ENCODE results near the gene NCF4. TPM values are rescaled to one million over a fixed set of nuclear protein-coding genes. Genes with fewer than 3 reads are reported as not detected.

Gene NCF4
- total and polyA plus RNA-seq, 12 donors, result 1.1 to 18.9 (median 3.6) TPM

DNA sequence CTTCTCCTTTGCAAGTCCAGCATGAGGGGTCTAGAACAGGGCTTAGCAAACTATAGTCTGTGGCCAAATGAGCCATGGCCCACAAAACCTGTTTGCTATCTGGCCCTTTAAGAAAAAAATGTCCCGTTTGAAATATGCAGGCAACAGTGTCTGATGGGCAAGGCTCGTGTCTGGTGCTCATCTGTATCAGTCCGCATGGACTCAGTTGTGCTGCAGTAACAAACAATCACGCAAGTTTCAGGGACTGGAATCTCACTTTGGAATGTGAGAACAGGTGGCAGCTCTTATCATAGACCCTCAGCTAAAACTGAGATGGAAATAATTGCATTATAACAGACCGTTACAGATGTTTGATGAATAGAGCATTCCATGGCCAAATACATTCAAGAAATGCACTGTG, 24.9 kb upstream of the NCF4 start:
- peaks cover 0 to 45% (median 19%) of the 10 kb centered on the region in 7 donors for H3K27me3 ChIP-seq
- no peak for ATAC-seq
- TF ChIP-seq, protein P1, sequence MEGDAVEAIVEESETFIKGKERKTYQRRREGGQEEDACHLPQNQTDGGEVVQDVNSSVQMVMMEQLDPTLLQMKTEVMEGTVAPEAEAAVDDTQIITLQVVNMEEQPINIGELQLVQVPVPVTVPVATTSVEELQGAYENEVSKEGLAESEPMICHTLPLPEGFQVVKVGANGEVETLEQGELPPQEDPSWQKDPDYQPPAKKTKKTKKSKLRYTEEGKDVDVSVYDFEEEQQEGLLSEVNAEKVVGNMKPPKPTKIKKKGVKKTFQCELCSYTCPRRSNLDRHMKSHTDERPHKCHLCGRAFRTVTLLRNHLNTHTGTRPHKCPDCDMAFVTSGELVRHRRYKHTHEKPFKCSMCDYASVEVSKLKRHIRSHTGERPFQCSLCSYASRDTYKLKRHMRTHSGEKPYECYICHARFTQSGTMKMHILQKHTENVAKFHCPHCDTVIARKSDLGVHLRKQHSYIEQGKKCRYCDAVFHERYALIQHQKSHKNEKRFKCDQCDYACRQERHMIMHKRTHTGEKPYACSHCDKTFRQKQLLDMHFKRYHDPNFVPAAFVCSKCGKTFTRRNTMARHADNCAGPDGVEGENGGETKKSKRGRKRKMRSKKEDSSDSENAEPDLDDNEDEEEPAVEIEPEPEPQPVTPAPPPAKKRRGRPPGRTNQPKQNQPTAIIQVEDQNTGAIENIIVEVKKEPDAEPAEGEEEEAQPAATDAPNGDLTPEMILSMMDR (IDR thresholded peaks at IDR 0.05), result no peak
- 61 to 64% methylated on average over 5 of the region's 5 CpGs for WGBS, 2 donors
- H3K4me3 ChIP-seq, result no peak overlapping the region
- no peak overlapping the region for H3K27ac ChIP-seq
- intact Hi-C loops (cut with DNase I), result no loop called here
- H3K36me3 ChIP-seq, result no peaks in the 10 kb centered on the region
- H3K4me1 ChIP-seq, result peaks cover 0 to 18% (median 0%) of the 10 kb centered on the region in 9 donors
- H3K9me3 ChIP-seq, result peaks cover 0 to 5% (median 0%) of the 10 kb centered on the region in 11 donors
- DNase-seq, result no peak

DNA sequence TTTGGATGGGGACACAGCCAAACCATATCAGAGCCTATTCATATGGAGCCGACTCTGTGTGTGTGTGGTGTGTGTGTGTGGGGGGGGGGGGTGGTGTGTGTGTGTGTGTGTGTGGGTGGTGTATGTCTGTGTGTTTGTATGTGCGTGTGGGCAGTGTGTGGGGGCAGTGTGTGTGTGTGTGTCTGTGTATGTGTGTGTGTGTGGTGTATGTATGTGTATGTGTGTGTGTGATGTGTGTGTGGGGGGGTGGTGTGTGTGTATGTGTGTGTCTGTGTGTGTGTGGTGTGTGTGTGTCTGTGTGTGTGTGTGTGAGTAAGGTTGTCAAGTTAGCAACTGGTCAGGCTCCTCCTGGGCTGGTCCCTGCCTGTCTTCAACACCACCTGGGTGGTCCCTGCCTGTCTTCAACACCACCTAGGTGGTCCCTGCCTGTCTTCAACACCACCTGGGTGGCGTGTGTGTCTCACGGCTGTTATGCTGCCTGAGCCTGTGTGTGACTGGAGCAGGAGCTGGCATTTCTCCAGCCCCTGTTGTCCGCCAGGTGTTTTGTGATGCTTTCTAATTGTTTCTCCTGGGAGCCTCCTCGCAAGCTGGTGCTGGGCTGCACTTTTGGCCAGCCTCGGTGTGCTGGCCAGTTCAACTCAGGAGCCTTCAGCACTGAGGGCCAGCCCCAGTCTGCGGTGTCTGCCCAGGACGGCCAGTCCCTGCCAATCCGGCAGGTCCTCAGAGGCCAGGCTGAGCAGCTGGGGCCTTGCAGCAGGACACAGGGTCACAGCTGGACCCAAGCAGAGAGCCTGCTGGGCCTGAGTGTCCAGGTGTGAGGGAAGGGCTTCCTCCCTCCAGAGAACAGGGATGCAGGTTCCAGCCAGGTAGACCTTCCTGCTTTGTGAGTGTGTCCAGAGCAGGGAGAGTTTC, 22.4 kb upstream of the NCF4 start:
- ATAC-seq, result no peak
- H3K27me3 ChIP-seq, result peaks cover 0 to 66% (median 24%) of the 10 kb centered on the region in 7 donors

DNA sequence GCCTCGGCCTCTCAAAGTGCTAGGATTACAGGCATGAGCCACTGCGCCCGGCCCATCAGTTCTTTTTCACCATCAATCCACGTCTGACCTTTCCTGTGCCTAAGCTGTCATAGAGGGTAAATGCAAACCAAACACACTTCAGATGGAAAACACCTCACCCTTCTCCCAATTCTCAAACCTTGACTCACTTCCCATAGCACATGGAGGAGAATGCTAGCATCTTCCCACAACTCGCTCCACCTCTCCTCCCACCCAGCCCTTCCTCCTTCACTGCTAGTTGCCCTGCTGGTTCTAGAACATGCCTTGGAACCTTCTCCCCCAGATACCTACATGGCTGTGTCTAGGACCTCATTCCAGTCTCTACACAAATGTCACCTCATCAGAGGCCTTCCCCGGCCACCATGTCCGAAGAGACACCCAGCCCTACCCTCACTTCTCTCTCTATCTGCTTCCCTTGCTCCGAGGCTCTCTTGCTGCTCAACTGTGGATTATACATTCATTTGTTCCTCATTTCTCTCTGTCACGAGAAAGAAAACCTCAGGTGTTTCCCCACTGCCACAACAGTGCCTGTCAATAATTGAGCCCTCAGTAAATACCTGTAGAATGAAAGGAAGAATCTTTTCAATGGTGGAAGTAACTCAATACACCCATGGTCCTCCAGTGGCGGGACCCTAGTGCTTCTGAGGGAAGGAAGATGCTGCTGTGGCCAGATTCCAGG, 21.3 kb upstream of the NCF4 start:
- Histone ChIP-seq H3K27me3 (peaks cover 0 to 74% (median 30%) of the 10 kb centered on the region in 7 donors), H3K4me1 (no peaks in the 10 kb centered on the region), H3K9me3 (no peaks in the 10 kb centered on the region), H3K27ac (no peak overlapping the region), H3K4me3 (no peak overlapping the region), H3K36me3 (no peaks in the 10 kb centered on the region)
- 81 to 86% methylated on average over 10 of the region's 10 CpGs for WGBS, 2 donors
- TF ChIP-seq, protein P1 (IDR thresholded peaks at IDR 0.05), result no peak
- DNase-seq (no peak), ATAC-seq (no peak)
- intact Hi-C loops (cut with DNase I), result no loop called here

More for the DNA sequence above, 22.4 kb upstream of the NCF4 start:
- Histone ChIP-seq H3K9me3 (peaks cover 0 to 4% (median 0%) of the 10 kb centered on the region in 11 donors), H3K4me1 (peaks cover 0 to 1% (median 0%) of the 10 kb centered on the region in 9 donors), H3K36me3 (no peaks in the 10 kb centered on the region), H3K4me3 (no peak overlapping the region), H3K27ac (no peak overlapping the region)
- TF ChIP-seq, protein P1 (IDR thresholded peaks at IDR 0.05), result no peak
- DNase-seq, result no peak
- intact Hi-C loops (cut with DNase I), result no loop called here
- 73 to 86% methylated on average over 10 of the region's 10 CpGs for whole genome bisulfite sequencing, 2 donors

DNA sequence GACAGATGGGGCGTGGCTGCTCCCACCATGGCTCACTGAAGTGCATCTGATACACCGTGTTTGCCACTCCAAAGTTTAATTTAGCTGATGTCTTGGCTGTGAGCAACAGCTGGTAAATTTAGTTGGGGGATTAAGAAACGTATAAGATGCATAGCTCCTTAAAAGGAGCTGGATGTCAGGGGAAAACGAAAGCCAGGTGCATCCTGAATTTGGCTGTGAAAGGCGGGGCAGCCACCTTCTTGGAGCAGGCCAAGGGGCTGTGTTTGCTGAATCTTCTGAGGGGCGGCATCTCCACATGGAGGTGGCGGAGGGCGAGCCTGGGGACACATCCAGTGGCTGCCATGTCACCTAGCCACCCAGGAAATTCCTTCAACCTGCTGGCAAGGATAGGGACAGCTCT, 20.7 kb upstream of the NCF4 start:
- TF ChIP-seq, protein P1 (IDR thresholded peaks at IDR 0.05), result no peak
- Histone ChIP-seq H3K27ac (no peak overlapping the region), H3K36me3 (no peaks in the 10 kb centered on the region), H3K27me3 (peaks cover 0 to 74% (median 36%) of the 10 kb centered on the region in 7 donors), H3K4me3 (no peak overlapping the region), H3K4me1 (no peaks in the 10 kb centered on the region), H3K9me3 (no peaks in the 10 kb centered on the region)
- DNase-seq, result no peak
- WGBS, 2 donors, result 55 to 59% methylated on average over 8 of the region's 8 CpGs
- intact Hi-C loops (cut with DNase I), result no loop called here
- ATAC-seq, result no peak

Measured in heart right ventricle (tissue), 16 donors.